BLaER1 treated with 17β-estradiol and CSF1 and Interleukin-3, amounts not matched to agents 10 nM and 100 nM (cell line): ENCODE measurements around the gene ADCY9.

Experiments
- H3K27ac ChIP-seq, 11 experiments: shearing (Covaris generic); formaldehyde crosslinking; 2 replicates each; pipeline ENCODE4 v1.8.1; 2022
- H3K27me3 ChIP-seq, 11 experiments: shearing (Covaris generic); formaldehyde crosslinking; 2 replicates each; pipeline ENCODE4 v1.8.1; 2022
- H3K36me3 ChIP-seq, 11 experiments: shearing (Covaris generic); formaldehyde crosslinking; 2 replicates each; pipeline ENCODE4 v1.8.1; 2022
- H3K4me1 ChIP-seq, 10 experiments: shearing (Covaris generic); formaldehyde crosslinking; 2 replicates each; pipeline ENCODE4 v1.8.1; 2022
- H3K4me2 ChIP-seq, 11 experiments: shearing (Covaris generic); formaldehyde crosslinking; 2 replicates each; pipeline ENCODE4 v1.8.1; 2022
- H3K4me3 ChIP-seq, 10 experiments: shearing (Covaris generic); formaldehyde crosslinking; 2 replicates each; pipeline ENCODE4 v1.8.1; 2022
- H3K9ac ChIP-seq, 11 experiments: shearing (Covaris generic); formaldehyde crosslinking; 2 replicates each; pipeline ENCODE4 v1.8.1; 2022
- H3K9me3 ChIP-seq, 11 experiments: shearing (Covaris generic); formaldehyde crosslinking; replicated peaks in 1 of 11; 2 replicates each; pipeline ENCODE4 v1.8.1; 2022
- H4K20me1 ChIP-seq, 11 experiments: shearing (Covaris generic); formaldehyde crosslinking; 2 replicates each; pipeline ENCODE4 v1.8.1; 2022
- Cebpa-rat ChIP-seq, 11 experiments: shearing (Covaris generic); IDR thresholded peaks; 2 replicates each; pipeline ENCODE4 v1.8.1; 2022

The ADCY9 gene

GRCh38 chr16:4114257-4115208 lies 1.7 kb downstream of the ADCY9 start:
- H3K4me2 ChIP-seq: peak overlapping the region; percentile 94 to 100 (median 99)
- no peaks in the 10 kb centered on the region for H3K9me3 ChIP-seq
- peak overlapping the region; percentile 76 to 96 (median 86) for H3K4me3 ChIP-seq
- H3K36me3 ChIP-seq: peaks cover 0 to 53% (median 37%) of the 10 kb centered on the region in 11 experiments; a peak in 17 of 22 replicates
- peaks cover 43 to 57% (median 50%) of the 10 kb centered on the region in 10 experiments for H3K4me1 ChIP-seq
- H3K27ac ChIP-seq: peak overlapping the region in 9 of 11 experiments; percentile 65 to 81 (median 74); a peak in 17 of 22 replicates
- no peaks in the 10 kb centered on the region for H3K27me3 ChIP-seq
- H4K20me1 ChIP-seq: peaks cover 32 to 60% (median 57%) of the 10 kb centered on the region in 11 experiments; a peak in 20 of 22 replicates
- peak overlapping the region; percentile 73 to 89 (median 82) for H3K9ac ChIP-seq
- no peak for TF ChIP-seq Cebpa-rat (IDR thresholded peaks at IDR 0.05)

DNA sequence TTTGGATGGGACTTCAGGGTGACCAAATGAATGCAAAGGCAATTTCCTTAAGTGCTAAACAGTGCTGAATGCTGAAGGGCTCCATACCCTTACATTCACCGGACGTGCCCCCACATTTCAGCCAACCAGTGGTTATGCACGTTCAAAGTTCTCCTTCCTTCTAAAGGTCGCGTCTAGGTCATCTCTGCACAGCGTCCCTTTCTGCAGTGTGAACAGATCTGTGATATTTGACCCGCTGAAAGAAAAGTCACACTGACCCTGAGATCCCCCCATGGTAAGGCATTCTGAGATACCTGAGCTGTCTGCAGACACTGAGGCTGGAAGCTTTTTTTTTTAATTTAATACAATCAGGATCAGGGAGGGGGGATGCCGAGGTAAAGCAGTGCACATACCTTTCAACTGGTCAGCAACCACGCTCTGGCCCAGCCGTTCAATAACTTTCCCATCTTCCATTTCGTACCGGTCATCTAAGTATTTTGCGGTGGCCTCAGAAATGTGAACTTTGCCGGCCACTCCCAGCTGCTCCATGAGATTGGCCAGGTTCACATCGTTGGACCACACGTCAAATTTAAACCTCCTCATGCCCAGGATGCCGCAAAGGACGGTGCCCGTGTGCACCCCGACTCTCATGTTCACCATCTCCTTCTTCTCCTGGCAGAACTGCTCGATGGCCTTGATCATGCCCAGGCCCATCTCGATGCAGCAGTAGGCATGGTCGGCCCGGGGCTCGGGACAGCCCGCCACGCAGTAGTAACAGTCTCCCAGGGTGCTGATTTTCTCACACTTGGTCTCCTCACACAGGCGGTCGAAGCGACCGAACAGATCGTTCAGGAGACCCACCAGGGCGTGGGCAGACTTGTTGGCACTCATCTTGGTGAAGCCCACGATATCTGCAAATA lies 2.6 kb downstream of the ADCY9 start:
- Histone ChIP-seq H3K27me3 (no peaks in the 10 kb centered on the region), H4K20me1 (peaks cover 36 to 70% (median 67%) of the 10 kb centered on the region in 11 experiments; a peak in 20 of 22 replicates), H3K4me2 (peak overlapping the region; percentile 94 to 100 (median 99)), H3K9ac (peak overlapping the region; percentile 73 to 89 (median 82); a peak in 21 of 22 replicates), H3K4me3 (peak overlapping the region; percentile 76 to 96 (median 86)), H3K9me3 (no peaks in the 10 kb centered on the region), H3K36me3 (peaks cover 0 to 62% (median 46%) of the 10 kb centered on the region in 11 experiments; a peak in 17 of 22 replicates), H3K4me1 (peaks cover 53 to 61% (median 59%) of the 10 kb centered on the region in 10 experiments), H3K27ac (peak overlapping the region in 8 of 11 experiments; percentile 35 to 77 (median 56); a peak in 13 of 22 replicates)
- no peak for TF ChIP-seq Cebpa-rat (IDR thresholded peaks at IDR 0.05)

- peak overlapping the region in 10 of 11 experiments; percentile 27 to 77 (median 48); a peak in 20 of 22 replicates for H3K27ac ChIP-seq
These were observed 4.2 kb downstream of the ADCY9 start for GRCh38 chr16:4111748-4112696.

DNA sequence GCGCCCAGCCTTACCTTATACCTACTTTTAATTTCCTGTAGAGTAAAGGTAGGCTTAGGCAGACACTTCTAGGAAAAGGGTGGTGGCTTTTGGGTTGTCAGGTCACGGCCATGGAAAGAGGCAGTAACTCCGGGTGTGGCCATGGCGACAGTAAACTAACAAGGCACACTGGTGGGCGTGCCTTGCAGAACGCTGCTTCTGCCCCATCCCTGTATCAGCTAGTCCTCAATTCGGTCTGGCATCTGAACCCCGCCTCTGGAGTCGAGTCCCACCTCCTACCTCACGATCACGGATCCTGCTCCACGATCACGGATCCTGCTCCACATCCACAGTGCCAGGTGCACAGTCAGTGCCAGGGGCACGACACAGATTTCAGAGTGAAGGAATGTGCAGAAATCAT lies 5.6 kb downstream of the ADCY9 start:
- TF ChIP-seq Cebpa-rat (IDR thresholded peaks at IDR 0.05): no peak
- H3K27me3 ChIP-seq: no peaks in the 10 kb centered on the region
- H3K27ac ChIP-seq: peak overlapping the region in 4 of 11 experiments; percentile 5 to 77 (median 47); a peak in 2 of 22 replicates
- peaks cover 0 to 6% (median 5%) of the 10 kb centered on the region in 11 experiments; a peak in 17 of 22 replicates for H3K9me3 ChIP-seq
- H3K36me3 ChIP-seq: peaks cover 0 to 92% (median 71%) of the 10 kb centered on the region in 11 experiments; a peak in 21 of 22 replicates
- peaks cover 42 to 99% (median 95%) of the 10 kb centered on the region in 11 experiments; a peak in 20 of 22 replicates for H4K20me1 ChIP-seq
- peak overlapping the region; percentile 94 to 100 (median 99) for H3K4me2 ChIP-seq
- peak overlapping the region in 8 of 10 experiments; percentile 76 to 96 (median 87); a peak in 17 of 20 replicates for H3K4me3 ChIP-seq
- peak overlapping the region; percentile 73 to 89 (median 82); a peak in 18 of 22 replicates for H3K9ac ChIP-seq
- H3K4me1 ChIP-seq: peaks cover 61 to 82% (median 74%) of the 10 kb centered on the region in 10 experiments

More at GRCh38 chr16:4111748-4112696, 4.2 kb downstream of the ADCY9 start:
- H3K27me3 ChIP-seq: no peaks in the 10 kb centered on the region
- H3K36me3 ChIP-seq: peaks cover 0 to 78% (median 60%) of the 10 kb centered on the region in 11 experiments; a peak in 18 of 22 replicates
- peaks cover 42 to 86% (median 82%) of the 10 kb centered on the region in 11 experiments; a peak in 20 of 22 replicates for H4K20me1 ChIP-seq
- H3K4me2 ChIP-seq: peak overlapping the region; percentile 94 to 100 (median 99)
- H3K4me1 ChIP-seq: peaks cover 55 to 73% (median 65%) of the 10 kb centered on the region in 10 experiments
- peak overlapping the region; percentile 73 to 89 (median 82) for H3K9ac ChIP-seq
- H3K9me3 ChIP-seq: no peaks in the 10 kb centered on the region
- peak overlapping the region; percentile 76 to 96 (median 86) for H3K4me3 ChIP-seq
- TF ChIP-seq Cebpa-rat (IDR thresholded peaks at IDR 0.05): no peak

GRCh38 chr16:4110065-4110464 lies 6.2 kb downstream of the ADCY9 start:
- Histone ChIP-seq H3K36me3 (peaks cover 0 to 98% (median 77%) of the 10 kb centered on the region in 11 experiments; a peak in 21 of 22 replicates), H3K27me3 (no peaks in the 10 kb centered on the region), H3K9me3 (peaks cover 0 to 12% (median 11%) of the 10 kb centered on the region in 11 experiments; a peak in 17 of 22 replicates), H3K4me3 (peak overlapping the region in 6 of 10 experiments; percentile 76 to 96 (median 84); a peak in 8 of 20 replicates), H4K20me1 (peaks cover 41 to 100% (median 95%) of the 10 kb centered on the region in 11 experiments; a peak in 20 of 22 replicates), H3K27ac (0 out of 22 replicates have a peak overlapping the region, but pooled peaks of 1 of the 11 experiments have one; percentile 16), H3K9ac (peak overlapping the region in 3 of 11 experiments; percentile 15 to 54 (median 25); a peak in 2 of 22 replicates), H3K4me2 (peak overlapping the region; percentile 94 to 100 (median 99)), H3K4me1 (peaks cover 60 to 84% (median 77%) of the 10 kb centered on the region in 10 experiments)
- no peak for TF ChIP-seq Cebpa-rat (IDR thresholded peaks at IDR 0.05)

- no peak for TF ChIP-seq Cebpa-rat (IDR thresholded peaks at IDR 0.05)
- Histone ChIP-seq H3K9ac (peak overlapping the region in 3 of 11 experiments; percentile 15 to 54 (median 25); a peak in 3 of 22 replicates), H3K27ac (peak overlapping the region in 1 of 11 experiments; percentile 16; a peak in 1 of 22 replicates), H3K4me3 (peak overlapping the region in 3 of 10 experiments; percentile 76 to 92 (median 78); a peak in 1 of 20 replicates), H3K36me3 (peaks cover 0 to 98% (median 81%) of the 10 kb centered on the region in 11 experiments; a peak in 21 of 22 replicates), H3K9me3 (peaks cover 0 to 20% (median 19%) of the 10 kb centered on the region in 11 experiments; a peak in 17 of 22 replicates), H3K4me2 (peak overlapping the region; percentile 94 to 100 (median 99)), H3K4me1 (peaks cover 52 to 76% (median 69%) of the 10 kb centered on the region in 10 experiments), H3K27me3 (no peaks in the 10 kb centered on the region), H4K20me1 (peaks cover 33 to 100% (median 87%) of the 10 kb centered on the region in 11 experiments; a peak in 20 of 22 replicates)
These were observed 6.9 kb downstream of the ADCY9 start for GRCh38 chr16:4109250-4109736.
